Esophagus squamous epithelium (tissue), 4 donors: ENCODE results near the gene CNDP2.

Source experiments
- POLR2A ChIP-seq, 4 donors: fragments of 450-650 bp; IDR thresholded peaks; one replicate each; pipeline ENCODE4 v1.6.1; 2017; ENCODE audit warnings: antibody characterized with exemption in 4 of 4, mild to moderate bottlenecking in 4 of 4, moderate library complexity in 3 of 4
- TF ChIP-seq, protein P1 (sequence below), 6 experiments: fragments of 450-650 bp in 4 of 6; fragments of 200-600 bp in 2 of 6; sonication (generic) in 2 of 6; IDR thresholded peaks; one replicate each; pipeline ENCODE4 v1.5.1; 2016 to 2019; ENCODE audit warnings: antibody characterized with exemption in 6 of 6, mild to moderate bottlenecking in 4 of 6, moderate library complexity in 4 of 6

DNA sequence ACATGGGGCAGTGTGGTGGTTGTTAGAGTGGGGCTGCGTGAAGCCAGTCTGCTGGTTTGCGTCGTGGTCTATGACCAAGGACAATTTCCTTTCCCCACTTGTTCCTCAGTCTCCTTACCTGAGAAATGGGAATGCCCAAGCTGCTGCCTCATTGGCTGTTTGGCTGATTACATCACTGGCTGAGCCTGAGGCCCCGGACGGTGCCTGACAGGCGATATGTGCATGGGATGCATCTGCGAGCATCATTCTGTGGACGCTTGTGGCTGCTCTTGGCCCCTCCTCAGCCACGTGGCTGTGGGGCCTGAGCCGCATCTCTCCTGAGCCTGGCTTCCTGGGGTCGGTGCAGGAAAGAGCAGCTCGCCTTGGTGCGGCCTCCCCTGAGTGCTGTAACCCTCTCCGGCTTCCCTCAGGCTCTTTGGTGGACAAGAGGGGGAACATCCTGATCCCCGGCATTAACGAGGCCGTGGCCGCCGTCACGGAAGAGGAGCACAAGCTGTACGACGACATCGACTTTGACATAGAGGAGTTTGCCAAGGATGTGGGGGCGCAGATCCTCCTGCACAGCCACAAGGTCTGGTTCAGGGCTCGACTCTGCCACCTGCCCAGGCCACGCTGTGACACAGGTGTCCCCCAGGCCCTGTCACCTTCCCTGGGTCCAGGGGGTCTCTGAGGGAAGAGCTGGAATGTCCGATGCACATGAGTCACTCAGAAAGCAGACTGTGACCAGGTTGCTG lies 17.2 kb downstream of the CNDP2 start:
- no peak for TF ChIP-seq POLR2A (IDR thresholded peaks at IDR 0.05)
- TF ChIP-seq, protein P1, sequence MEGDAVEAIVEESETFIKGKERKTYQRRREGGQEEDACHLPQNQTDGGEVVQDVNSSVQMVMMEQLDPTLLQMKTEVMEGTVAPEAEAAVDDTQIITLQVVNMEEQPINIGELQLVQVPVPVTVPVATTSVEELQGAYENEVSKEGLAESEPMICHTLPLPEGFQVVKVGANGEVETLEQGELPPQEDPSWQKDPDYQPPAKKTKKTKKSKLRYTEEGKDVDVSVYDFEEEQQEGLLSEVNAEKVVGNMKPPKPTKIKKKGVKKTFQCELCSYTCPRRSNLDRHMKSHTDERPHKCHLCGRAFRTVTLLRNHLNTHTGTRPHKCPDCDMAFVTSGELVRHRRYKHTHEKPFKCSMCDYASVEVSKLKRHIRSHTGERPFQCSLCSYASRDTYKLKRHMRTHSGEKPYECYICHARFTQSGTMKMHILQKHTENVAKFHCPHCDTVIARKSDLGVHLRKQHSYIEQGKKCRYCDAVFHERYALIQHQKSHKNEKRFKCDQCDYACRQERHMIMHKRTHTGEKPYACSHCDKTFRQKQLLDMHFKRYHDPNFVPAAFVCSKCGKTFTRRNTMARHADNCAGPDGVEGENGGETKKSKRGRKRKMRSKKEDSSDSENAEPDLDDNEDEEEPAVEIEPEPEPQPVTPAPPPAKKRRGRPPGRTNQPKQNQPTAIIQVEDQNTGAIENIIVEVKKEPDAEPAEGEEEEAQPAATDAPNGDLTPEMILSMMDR (IDR thresholded peaks at IDR 0.05): no peak
